Measurements from ENCODE around the gene SLC5A3.

The SLC5A3 gene

GRCh38 chr21:34071683-34072082 lies 1.7 kb upstream of the SLC5A3 start:
- DNase-seq: no peak

- DNase-seq: peak in 3 of 4 experiments; percentile 33 to 52 (median 36)
Measured at GRCh38 chr21:34072145-34073031, 990 bp upstream of the SLC5A3 start.

- peak; percentile 32 to 77 (median 55) for DNase-seq
Measured at GRCh38 chr21:34073749-34074282, 438 bp downstream of the SLC5A3 start.

DNA sequence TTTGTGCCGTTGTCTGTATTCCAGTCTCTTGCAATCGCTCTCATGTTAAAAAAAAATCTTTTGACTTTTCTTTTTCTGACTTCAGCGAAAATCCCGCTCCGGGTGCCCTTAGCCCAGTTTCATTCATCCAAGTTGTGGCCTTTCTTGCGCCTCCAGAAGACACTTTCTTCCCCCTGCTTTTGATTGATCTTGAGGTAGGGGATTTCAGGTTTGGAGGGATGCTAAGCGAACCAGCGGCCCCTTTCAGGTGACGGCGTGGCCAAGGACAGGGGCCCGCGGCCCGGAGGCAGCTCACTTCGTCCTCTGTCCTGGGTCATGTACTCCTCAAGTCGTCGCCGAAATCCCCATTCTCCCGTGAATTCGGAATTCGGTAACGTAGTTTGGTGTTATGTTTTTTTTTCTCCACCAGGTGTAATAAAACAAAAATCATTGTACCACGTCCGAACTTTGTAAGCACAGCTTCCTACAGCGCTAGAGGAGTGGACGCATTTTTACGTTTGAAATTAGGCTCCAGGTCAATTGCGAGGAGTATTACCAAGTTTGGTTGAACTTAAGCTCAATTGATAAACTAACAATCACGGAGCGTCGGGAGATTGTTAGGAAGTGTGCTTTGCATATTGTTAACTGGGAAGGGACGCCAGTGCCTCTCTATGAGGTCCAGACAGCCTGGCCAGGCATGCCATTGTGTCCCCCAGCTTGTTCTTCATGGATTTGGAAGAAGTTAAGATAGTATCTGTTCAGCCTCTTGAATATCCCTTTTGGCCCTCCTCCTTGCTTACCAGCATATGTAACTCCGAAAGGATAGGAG lies 1.1 kb downstream of the SLC5A3 start:
- DNase-seq: no peak

- no peak for DNase-seq
Measured at GRCh38 chr21:34075091-34075425, 1.7 kb downstream of the SLC5A3 start.

GRCh38 chr21:34075760-34076660 lies 2.6 kb downstream of the SLC5A3 start:
- DNase-seq: no peak

- DNase-seq: no peak
Measured at GRCh38 chr21:34076835-34077234, 3.5 kb downstream of the SLC5A3 start.

GRCh38 chr21:34077888-34078287 lies 4.5 kb downstream of the SLC5A3 start:
- no peak for DNase-seq

DNA sequence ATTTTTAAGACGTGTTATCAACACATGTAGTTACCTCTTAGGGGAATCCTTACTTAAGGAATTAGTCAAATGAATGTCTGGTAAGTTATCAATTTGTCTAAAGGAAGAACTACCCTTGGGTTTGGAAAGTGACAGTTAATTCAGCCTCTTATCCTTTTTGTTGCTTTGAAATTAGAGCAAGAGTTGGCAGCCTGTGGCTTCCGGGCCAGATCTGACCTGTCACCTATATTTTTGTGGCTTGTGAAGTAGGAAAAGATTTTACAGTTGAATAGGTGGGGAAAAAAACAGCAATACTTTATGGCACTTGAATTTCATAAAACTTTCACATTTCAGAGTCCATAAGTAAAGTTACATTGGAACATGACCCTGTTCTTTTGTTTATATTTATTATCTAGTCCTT lies 5.5 kb downstream of the SLC5A3 start:
- DNase-seq: no peak

GRCh38 chr21:34080710-34081109 lies 7.3 kb downstream of the SLC5A3 start:
- DNase-seq: no peak

GRCh38 chr21:34082769-34083168 lies 9.4 kb downstream of the SLC5A3 start:
- DNase-seq: no peak

DNA sequence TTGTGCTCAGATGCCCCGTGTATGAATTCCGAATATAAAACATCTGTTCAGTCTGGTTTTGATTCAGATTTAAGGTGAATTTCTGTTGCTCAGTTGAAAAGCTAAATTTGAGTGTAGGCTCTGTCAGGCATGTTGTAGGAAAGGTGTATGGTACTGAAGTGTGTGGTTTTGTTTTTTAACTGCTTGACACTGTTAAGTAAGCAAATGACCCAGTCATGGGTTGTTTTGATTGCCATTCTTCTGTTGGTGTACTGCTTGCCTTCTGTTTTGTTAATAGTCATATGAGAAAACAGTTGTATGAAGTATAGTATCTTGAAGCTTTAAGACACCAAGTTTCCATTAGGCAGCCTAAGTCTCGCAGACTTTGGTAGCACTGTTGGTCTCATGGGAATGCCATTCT lies 10.0 kb downstream of the SLC5A3 start:
- no peak for DNase-seq

DNA sequence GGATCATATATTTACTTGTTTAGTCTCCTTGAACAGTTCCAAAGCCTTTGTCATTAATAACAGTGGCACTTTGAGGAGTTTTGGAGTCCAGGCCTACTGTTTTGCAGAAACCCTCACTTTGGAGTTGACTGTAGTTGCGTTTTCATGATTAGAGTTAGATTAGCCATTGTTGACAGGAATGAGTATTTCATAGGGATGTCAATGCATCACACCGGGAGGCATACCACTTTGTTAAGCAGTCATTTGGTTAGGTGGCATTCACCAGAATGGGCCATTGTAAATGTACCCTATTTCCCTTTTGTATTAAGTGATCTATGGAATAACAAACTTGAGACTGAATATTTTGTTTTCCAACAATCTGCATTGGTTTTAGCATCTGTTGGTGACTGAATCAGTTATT lies 11.8 kb downstream of the SLC5A3 start:
- DNase-seq: no peak

DNA sequence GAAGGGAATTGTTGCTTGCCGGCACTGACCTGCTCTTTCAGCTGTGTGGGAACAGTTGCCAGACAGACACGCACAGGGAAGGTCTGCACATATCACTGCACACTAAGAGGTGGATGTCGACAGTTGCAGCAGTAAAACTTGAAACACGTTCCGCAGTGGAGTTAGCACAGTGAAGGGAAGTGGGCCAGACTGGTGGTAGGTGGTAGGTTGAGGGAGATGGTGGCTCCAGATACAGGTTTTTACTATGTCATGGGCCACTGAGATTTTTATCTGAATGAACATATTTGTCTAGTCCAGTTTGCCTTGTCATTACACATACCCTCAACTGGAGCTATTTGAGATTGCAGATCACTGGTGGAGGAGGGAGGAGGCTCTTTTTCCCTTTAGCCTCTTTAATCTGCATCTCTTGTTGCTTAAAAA lies 13.5 kb downstream of the SLC5A3 start:
- DNase-seq: no peak

GRCh38 chr21:34088752-34089151 lies 15.4 kb downstream of the SLC5A3 start:
- DNase-seq: no peak

GRCh38 chr21:34091032-34091431 lies 17.7 kb downstream of the SLC5A3 start:
- no peak for DNase-seq

DNA sequence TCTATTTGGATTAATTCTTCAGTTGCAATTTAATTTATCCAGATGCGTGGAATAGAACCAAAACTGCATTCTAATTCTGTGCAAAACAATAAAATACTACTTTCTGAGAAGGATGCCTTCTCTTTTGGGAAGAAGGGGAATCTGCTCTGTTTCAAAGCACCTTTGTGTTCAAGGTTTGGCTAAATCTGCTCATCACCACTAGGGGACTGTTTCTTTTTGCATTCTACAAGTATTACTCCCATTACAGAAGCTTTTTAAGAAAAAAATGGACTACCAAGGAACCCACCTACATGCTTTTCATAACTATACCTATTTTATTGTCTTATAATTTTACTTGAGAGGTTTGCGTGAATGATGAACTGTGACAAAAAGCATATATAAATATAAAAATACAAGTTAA lies 18.2 kb downstream of the SLC5A3 start:
- no peak for DNase-seq

DNA sequence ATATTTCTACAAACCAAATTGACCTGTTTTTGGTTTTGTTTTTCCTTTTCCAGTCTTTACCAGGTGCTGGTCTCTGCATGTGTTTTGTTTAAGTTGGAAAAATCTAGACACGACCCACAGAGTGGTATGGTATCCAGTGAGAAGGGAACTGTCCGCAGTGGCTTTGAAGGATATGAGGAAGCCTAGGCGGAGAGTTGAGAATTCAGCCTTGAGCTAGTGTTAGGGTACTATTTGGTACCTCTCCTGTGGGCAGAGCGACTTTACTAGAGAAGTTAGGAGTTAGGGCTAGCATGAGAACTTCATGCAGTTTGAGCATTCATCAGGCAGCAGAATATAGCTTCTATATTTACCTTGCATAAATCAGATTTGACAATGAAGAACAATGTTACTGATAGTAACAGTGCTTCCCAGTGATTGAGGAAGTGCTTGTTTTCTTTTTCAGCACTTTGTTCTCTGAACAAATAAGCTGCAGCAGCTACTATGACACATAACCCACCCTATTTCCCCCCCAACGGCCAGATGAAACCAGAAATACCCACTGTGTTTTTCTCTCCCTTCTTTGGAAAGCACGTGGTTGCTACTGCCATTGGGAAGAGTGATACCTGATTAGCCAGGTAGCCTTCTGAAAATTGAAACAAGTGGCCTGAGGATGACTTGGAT lies 19.0 kb downstream of the SLC5A3 start:
- peak in 2 of 4 experiments; percentile 17 for DNase-seq

DNA sequence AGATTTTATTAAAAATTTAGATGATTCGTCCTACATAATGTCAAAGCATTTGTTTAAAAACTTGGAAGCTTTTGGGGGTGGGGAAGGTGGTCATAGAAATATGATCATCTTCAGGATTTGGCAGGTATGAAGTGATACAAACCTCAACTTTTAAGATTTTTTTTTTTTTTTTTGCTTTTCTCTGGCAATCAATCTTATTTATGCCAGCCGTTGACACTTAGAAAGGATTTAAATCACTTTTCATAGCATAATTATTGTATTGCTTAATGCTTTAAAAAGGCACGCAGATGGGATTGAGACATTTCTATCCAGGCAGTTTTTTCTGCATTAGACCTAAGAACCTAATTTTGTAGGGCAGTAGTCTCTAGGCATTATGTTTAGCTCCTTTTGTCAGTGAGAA lies 19.7 kb downstream of the SLC5A3 start:
- no peak for DNase-seq

DNA sequence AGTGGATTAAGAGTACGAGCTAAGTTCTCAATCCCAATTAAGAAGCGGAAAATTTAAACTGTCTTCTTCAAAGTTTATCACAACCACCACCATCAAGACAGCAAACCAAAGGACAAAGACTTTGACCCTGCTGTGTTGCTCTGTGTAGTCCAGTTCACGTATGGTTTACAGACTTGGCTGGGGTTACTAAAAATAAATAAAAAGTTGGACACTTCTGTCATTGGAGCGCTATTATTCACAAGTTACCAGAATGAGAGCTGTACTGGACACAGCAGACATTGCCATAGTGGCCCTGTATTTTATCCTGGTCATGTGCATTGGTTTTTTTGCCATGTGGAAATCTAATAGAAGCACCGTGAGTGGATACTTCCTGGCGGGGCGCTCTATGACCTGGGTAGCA lies 21.6 kb downstream of the SLC5A3 start:
- DNase-seq: no peak

- no peak for DNase-seq
Measured at GRCh38 chr21:34097442-34097841, 24.1 kb downstream of the SLC5A3 start.

GRCh38 chr21:34100337-34100736 lies 27.0 kb downstream of the SLC5A3 start:
- DNase-seq: no peak

Measured in suppressor macrophage (primary cell).